IPS DF 6.9 (cell line): ENCODE data around the gene REXO4.

Source experiments
- DNase-seq: peaks from one replicate; pipeline ENCODE4 v3.0.0-alpha.2; 2013; ENCODE audit warnings: low read depth, low spot score
- H3K27ac ChIP-seq: one replicate; pipeline ENCODE4 v1.5.1; 2013; ENCODE audit warnings: low read length, control low read depth
- H3K27me3 ChIP-seq: 2 replicates; pipeline ENCODE4 v1.6.1; 2013; ENCODE audit warnings: mild to moderate bottlenecking, low read length; ENCODE audit not compliant: control insufficient read depth, insufficient read depth
- H3K36me3 ChIP-seq: 2 replicates; pipeline ENCODE4 v1.6.1; 2013; ENCODE audit warnings: low read length; ENCODE audit not compliant: control insufficient read depth, insufficient read depth
- H3K4me1 ChIP-seq: 2 replicates; pipeline ENCODE4 v1.6.1; 2013; ENCODE audit warnings: low read length; ENCODE audit not compliant: control insufficient read depth, insufficient read depth
- H3K4me3 ChIP-seq: 2 replicates; pipeline ENCODE4 v1.5.1; 2013; ENCODE audit warnings: mild to moderate bottlenecking, low read length
- H3K9me3 ChIP-seq: 2 replicates; pipeline ENCODE4 v1.6.1; 2013; ENCODE audit warnings: low read length, inconsistent platforms; ENCODE audit not compliant: control insufficient read depth, insufficient read depth
- WGBS: extraction: QIAGEN DNeasy Blood & Tissue Kit; methylation state at CpG from one replicate; pipeline ENCODE4 v1.1.7; 2013; ENCODE audit warnings: mixed read lengths, missing lambda C conversion rate; ENCODE audit not compliant: insufficient read length, insufficient coverage; 5-methylcytosine and 5-hydroxymethylcytosine counted together

Gene REXO4

DNA sequence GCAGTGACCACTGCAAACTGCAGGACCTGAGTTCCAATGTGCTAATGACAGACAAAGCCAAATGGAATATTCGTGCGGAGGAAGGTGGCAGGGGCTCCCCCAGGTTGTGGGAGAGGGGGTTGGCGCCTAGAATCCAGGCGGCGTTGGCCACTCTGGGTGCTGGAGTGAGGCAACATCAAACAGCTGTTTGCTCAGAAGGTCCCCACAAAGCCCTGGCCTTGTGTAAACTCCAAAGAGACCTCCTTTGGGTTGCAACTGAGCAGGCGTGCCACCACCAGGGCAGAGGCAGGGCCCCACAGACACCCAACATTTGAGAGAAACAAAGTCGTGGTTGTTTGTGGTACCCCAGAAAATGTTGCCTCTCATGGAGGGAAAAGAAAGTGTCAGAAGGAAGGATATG lies 27.1 kb downstream of the REXO4 start:
- no peaks in the 10 kb centered on the region for H3K9me3 ChIP-seq
- H3K36me3 ChIP-seq: no peaks in the 10 kb centered on the region
- H3K27me3 ChIP-seq: no peaks in the 10 kb centered on the region
- no peaks in the 10 kb centered on the region for H3K4me1 ChIP-seq
- no CpG with 5 or more reads among the region's 7 CpGs for WGBS
- H3K27ac ChIP-seq: no peak overlapping the region
- DNase-seq: no peak
- H3K4me3 ChIP-seq: no peak overlapping the region; the same call in 1 of the 2 replicates

DNA sequence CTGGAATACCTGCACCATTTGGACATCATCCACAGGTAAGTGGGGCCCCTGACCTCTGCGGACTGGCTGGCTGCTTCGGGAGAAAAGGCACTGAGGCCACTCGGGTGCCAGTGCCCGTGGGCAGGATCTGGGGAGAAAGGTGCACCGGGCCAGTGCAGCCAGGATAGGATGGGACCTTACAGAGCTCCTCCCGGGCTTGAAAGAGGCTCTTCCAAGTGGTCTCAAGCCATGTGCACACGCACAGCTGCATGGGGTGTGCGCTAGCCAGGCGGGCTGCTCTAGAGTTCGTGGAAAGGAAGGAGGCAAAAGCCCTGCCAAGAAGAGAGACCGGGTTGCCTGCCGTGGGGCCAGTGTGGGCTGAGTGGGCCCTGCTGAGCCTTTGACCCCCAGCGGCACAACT lies 28.2 kb downstream of the REXO4 start:
- Histone ChIP-seq H3K27me3 (no peaks in the 10 kb centered on the region), H3K36me3 (no peaks in the 10 kb centered on the region)

DNA sequence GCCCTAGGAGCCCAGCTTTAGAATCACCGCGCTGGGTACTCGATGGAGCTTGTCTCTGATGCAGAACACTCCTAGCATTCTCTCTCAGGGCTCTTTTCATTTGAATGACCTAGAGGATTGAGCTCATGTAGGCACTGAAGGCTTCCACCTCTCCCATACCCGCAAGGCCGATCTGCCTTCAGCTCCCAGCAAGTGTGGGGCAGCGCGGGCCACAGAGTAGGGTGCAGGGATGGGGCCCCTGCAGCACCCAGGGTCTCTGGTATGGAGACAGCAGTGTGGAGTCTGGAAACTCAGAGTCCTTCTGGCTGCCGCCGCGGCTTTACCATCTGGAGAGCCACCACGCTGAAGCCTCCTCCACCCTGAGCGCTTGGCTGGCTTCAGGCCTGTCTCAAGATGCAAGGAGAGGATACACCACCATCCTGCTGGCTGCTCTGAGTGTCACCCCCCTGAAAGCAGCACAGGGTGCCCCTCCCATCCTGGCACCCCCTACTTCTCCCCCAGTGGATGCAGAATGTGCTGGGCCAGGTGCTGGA lies 28.7 kb downstream of the REXO4 start:
- H3K27ac ChIP-seq: no peak overlapping the region
- DNase-seq: no peak
- H3K4me3 ChIP-seq: no peak overlapping the region
- H3K36me3 ChIP-seq: no peaks in the 10 kb centered on the region
- no peaks in the 10 kb centered on the region for H3K27me3 ChIP-seq
- no peaks in the 10 kb centered on the region for H3K9me3 ChIP-seq
- H3K4me1 ChIP-seq: no peaks in the 10 kb centered on the region
- WGBS: no CpG with 5 or more reads among the region's 12 CpGs

More for the DNA sequence above, 28.2 kb downstream of the REXO4 start:
- H3K4me3 ChIP-seq: no peak overlapping the region
- no CpG with 5 or more reads among the region's 13 CpGs for WGBS
- no peaks in the 10 kb centered on the region for H3K4me1 ChIP-seq
- H3K27ac ChIP-seq: no peak overlapping the region
- H3K9me3 ChIP-seq: no peaks in the 10 kb centered on the region
- no peak for DNase-seq

DNA sequence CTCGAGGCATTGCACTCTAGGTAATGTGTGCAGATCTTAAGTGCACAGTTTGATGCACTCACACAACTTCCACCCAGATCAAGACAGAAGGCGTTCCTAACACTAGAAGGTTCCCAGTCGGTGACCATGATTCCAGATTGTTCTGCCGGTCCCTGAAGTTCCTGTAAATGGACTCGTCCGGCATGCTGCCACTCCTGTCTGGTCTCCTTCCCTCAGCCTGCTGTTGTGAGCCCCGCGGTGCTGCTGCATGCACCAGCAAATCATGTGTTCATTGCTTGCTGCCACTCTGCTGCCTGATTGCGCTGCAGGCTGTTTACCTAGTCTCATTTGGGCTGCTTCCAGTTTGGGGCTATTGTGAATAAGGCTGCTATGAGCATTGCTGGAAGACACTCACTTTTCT lies 30.1 kb downstream of the REXO4 start:
- no CpG with 5 or more reads among the region's 9 CpGs for WGBS
- Histone ChIP-seq H3K4me3 (no peak overlapping the region), H3K36me3 (no peaks in the 10 kb centered on the region), H3K27me3 (no peaks in the 10 kb centered on the region), H3K4me1 (no peaks in the 10 kb centered on the region), H3K9me3 (no peaks in the 10 kb centered on the region), H3K27ac (no peak overlapping the region)
- DNase-seq: no peak

DNA sequence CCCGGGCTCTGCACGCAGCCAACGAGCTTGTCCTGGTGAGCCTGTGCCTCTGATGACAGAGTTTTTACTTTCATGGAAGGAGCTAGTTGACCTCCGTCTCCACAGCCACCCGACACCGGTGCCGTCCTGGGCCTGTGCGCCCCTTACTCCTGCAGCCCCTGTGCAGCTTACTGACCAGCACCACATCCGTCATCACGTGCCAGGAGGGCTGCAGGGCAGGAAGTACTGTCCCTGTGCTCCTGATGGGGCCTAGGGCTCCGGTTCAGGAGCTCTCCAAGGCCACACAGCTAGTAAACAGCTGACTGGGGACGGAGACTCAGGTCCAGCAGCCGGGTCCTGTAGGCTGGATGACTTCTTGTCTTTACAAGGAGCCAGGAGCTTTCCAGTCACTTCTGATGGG lies 31.5 kb downstream of the REXO4 start:
- no peaks in the 10 kb centered on the region for H3K27me3 ChIP-seq

DNA sequence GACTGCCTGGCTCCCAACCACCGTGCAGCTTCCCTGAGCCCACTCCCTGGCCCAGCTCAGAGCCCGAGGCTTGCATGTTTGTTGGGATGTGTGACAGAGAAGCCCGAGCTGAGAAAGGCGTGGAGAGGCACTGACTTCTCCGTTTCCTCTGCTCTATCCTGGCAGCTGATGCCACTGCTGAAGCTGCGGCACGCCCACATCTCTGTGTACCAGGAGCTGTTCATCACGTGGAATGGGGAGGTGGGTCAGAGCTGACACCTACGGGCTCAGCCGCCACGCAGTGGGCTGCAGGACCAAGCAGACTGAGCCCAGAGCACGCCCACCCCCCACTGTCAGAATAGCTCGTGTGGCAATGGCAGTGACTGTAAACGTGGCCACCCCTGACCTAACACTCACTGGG lies 32.4 kb downstream of the REXO4 start:
- H3K27me3 ChIP-seq: no peaks in the 10 kb centered on the region
- H3K27ac ChIP-seq: no peak overlapping the region
- WGBS: no CpG with 5 or more reads among the region's 14 CpGs
- H3K36me3 ChIP-seq: no peaks in the 10 kb centered on the region
- no peaks in the 10 kb centered on the region for H3K9me3 ChIP-seq
- H3K4me1 ChIP-seq: no peaks in the 10 kb centered on the region
- no peak overlapping the region for H3K4me3 ChIP-seq
- no peak for DNase-seq

More for the DNA sequence above, 31.5 kb downstream of the REXO4 start:
- Histone ChIP-seq H3K4me1 (no peaks in the 10 kb centered on the region), H3K4me3 (no peak overlapping the region), H3K27ac (no peak overlapping the region), H3K9me3 (no peaks in the 10 kb centered on the region), H3K36me3 (no peaks in the 10 kb centered on the region)
- no peak for DNase-seq
- WGBS: no CpG with 5 or more reads among the region's 13 CpGs

DNA sequence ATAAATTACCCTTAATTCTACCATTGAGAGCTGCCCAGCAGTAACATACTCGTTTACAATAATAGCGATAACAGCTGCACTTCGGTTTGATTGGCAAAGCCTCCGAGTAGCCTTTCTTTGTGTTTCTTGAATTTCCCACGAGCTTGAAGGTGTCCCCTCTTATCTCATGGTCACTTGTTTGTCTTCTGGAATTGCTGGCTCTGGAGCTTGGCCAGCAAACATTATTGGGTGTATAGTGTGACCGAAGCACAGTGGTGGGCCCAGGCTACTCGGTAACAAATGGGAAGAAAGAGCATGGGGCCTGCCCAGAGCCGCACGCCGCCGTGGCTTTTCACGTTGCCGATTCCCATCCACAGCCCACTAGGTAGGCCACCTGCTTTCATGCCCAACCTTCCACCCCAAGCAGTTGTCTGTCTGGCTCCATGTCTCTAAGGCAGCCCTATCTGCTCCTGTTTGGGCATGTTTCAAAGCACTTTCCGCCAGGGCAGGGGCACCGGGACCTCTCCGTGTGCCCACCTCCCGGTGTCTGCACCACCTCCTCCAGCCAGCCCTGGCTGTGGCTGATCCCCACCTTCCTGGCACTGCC lies 33.0 kb downstream of the REXO4 start:
- Histone ChIP-seq H3K36me3 (no peaks in the 10 kb centered on the region), H3K9me3 (no peaks in the 10 kb centered on the region), H3K4me3 (no peak overlapping the region), H3K27me3 (no peaks in the 10 kb centered on the region), H3K27ac (no peak overlapping the region), H3K4me1 (no peaks in the 10 kb centered on the region)
- no CpG with 5 or more reads among the region's 17 CpGs for WGBS
- no peak for DNase-seq

DNA sequence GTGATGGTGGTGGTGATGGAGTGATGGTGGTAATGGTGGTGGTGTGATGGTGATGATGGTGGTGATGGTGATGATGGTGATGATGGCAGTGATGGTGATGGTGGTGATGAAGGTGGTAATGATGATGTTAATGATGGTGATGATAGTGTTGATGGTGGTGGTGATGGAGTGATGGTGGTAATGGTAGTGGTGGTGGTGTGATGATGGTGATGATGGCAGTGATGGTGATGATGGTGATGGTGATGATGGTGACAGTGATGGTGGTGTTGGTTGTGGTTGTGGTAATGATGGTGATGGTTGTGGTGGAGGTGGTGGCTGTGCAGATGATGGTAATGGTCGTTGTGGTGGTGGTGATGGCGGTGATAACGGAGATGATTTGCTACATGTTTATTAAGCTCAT lies 34.4 kb downstream of the REXO4 start:
- no peak overlapping the region for H3K4me3 ChIP-seq
- no peaks in the 10 kb centered on the region for H3K4me1 ChIP-seq
- no peaks in the 10 kb centered on the region for H3K36me3 ChIP-seq
- no peaks in the 10 kb centered on the region for H3K9me3 ChIP-seq
- no peaks in the 10 kb centered on the region for H3K27me3 ChIP-seq
- DNase-seq: no peak
- WGBS: no CpG with 5 or more reads among the region's 3 CpGs
- no peak overlapping the region for H3K27ac ChIP-seq

DNA sequence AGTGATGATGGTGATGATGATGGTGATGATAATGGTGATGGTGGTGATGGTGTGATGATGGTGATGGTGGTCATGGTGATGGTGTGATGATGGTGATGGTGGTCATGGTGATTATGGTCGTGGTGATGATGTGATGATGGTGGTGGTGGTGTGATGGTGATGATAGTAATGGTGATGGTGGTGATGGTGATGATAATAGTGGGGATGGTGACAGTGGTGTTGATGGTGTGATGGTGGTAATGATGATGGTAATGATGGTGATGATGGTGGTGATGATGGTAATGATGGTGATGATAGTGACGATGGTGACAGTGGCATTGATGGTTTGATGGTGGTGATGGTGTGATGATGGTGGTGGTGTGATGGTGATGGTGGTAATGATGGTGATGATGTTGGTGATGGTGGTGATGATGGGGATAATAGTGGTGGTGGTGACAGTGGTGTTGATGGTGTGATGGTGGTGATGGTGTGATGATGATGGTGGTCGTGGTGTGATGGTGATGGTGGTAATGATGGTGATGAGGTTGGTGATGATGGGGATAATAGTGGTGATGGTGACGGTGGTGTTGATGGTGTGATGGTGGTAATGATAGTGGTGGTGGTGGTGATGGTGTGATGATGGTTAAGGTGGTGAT lies 35.2 kb downstream of the REXO4 start:
- H3K36me3 ChIP-seq: no peaks in the 10 kb centered on the region
- WGBS: 100% methylated on average over 4 of the region's 4 CpGs
- no peak overlapping the region for H3K27ac ChIP-seq
- no peak overlapping the region for H3K4me3 ChIP-seq
- no peaks in the 10 kb centered on the region for H3K27me3 ChIP-seq
- H3K4me1 ChIP-seq: no peaks in the 10 kb centered on the region
- H3K9me3 ChIP-seq: no peaks in the 10 kb centered on the region; the same call in 1 of the 2 replicates
- DNase-seq: no peak

DNA sequence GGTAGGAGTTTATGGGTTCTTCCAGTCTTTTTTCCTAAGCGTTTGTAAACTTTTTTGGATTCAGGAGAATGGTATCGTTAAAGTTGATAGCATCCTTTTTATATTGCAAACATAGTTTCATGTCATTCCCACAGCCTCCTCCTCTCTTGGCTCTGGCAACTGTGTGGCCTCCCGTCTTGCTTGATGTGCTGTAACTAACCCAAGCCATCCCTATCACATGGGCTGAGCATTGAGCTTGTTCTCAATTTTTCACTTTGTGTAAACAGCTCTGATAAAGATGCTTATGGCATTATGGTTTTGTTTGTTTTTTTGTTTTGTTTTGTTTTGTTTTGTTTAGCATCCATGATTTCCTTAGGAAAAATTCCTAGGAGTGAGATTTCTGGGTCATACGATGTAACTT lies 37.1 kb downstream of the REXO4 start:
- Histone ChIP-seq H3K36me3 (no peaks in the 10 kb centered on the region), H3K4me3 (no peak overlapping the region), H3K27ac (no peak overlapping the region), H3K27me3 (no peaks in the 10 kb centered on the region), H3K9me3 (no peaks in the 10 kb centered on the region; the same call in 1 of the 2 replicates), H3K4me1 (no peaks in the 10 kb centered on the region)
- WGBS: no CpG with 5 or more reads among the region's 4 CpGs
- DNase-seq: no peak
